KBM-7 (cell line): ENCODE measurements around the gene DCLK1.

Experiments used
- DNase-seq: peaks from one replicate; pipeline ENCODE4 v3.0.0-alpha.2; 2015
- in situ Hi-C: fragments of 300-500 bp; cut with MboI; formaldehyde crosslinking; loops from 2 replicates; pipeline ENCODE4 v1.14.3; 2020; ENCODE audit warnings: low sequenced_read_pairs, low pct_unique_long_range_greater_than_20kb, mixed read lengths

The DCLK1 gene

GRCh38 chr13:35889560-35889959 is 241.6 kb downstream of the DCLK1 start:
- DNase-seq = no peak

GRCh38 chr13:35888981-35889380 is 242.2 kb downstream of the DCLK1 start:
- in situ Hi-C loops = no loop called here
- no peak for DNase-seq

More at GRCh38 chr13:35889560-35889959, 241.6 kb downstream of the DCLK1 start:
- in situ Hi-C loops = no loop called here

- in situ Hi-C loops = no loop called here
- DNase-seq = no peak
These were observed 242.7 kb downstream of the DCLK1 start for GRCh38 chr13:35888457-35888883.

- in situ Hi-C loops = no loop called here
- DNase-seq = no peak
These were observed 244.0 kb downstream of the DCLK1 start for GRCh38 chr13:35887115-35887666.

GRCh38 chr13:35886332-35887114 is 244.7 kb downstream of the DCLK1 start:
- in situ Hi-C loops = no loop called here
- DNase-seq = no peak

- in situ Hi-C loops = no loop called here
- DNase-seq = no peak
These were observed 246.9 kb downstream of the DCLK1 start for GRCh38 chr13:35884211-35884760.

- DNase-seq = no peak
- in situ Hi-C loops = no loop called here
These were observed 248.3 kb downstream of the DCLK1 start for GRCh38 chr13:35882722-35883497.

- in situ Hi-C loops = no loop called here
- no peak for DNase-seq
These were observed 249.8 kb downstream of the DCLK1 start for GRCh38 chr13:35881360-35881759.

- no peak for DNase-seq
- in situ Hi-C loops = no loop called here
These were observed 252.1 kb downstream of the DCLK1 start for GRCh38 chr13:35879111-35879510.

GRCh38 chr13:35876601-35877000 is 254.6 kb downstream of the DCLK1 start:
- DNase-seq = no peak
- in situ Hi-C loops = no loop called here

- in situ Hi-C loops = no loop called here
These were observed 256.5 kb downstream of the DCLK1 start for GRCh38 chr13:35874704-35875103.

GRCh38 chr13:35872369-35872768 is 258.8 kb downstream of the DCLK1 start:
- in situ Hi-C loops = no loop called here
- no peak for DNase-seq

More at GRCh38 chr13:35874704-35875103, 256.5 kb downstream of the DCLK1 start:
- DNase-seq = no peak

- no peak for DNase-seq
- in situ Hi-C loops = no loop called here
These were observed 259.6 kb downstream of the DCLK1 start for GRCh38 chr13:35871561-35871960.

- in situ Hi-C loops = no loop called here
- no peak for DNase-seq
These were observed 264.4 kb downstream of the DCLK1 start for GRCh38 chr13:35866801-35867200.

- in situ Hi-C loops = no loop called here
- no peak for DNase-seq
These were observed 265.6 kb downstream of the DCLK1 start for GRCh38 chr13:35865341-35866240.

- DNase-seq = no peak
- in situ Hi-C loops = no loop called here
These were observed 270.5 kb downstream of the DCLK1 start for GRCh38 chr13:35860661-35861060.

GRCh38 chr13:35859981-35860380 is 271.2 kb downstream of the DCLK1 start:
- in situ Hi-C loops = no loop called here

GRCh38 chr13:35858665-35859064 is 272.5 kb downstream of the DCLK1 start:
- DNase-seq = no peak
- in situ Hi-C loops = no loop called here

More at GRCh38 chr13:35859981-35860380, 271.2 kb downstream of the DCLK1 start:
- DNase-seq = no peak

GRCh38 chr13:35857769-35858168 is 273.4 kb downstream of the DCLK1 start:
- in situ Hi-C loops = no loop called here
- DNase-seq = no peak
